Cardiac fibroblast (primary cell): ENCODE measurements around the gene PAK5.

Experiments
- DNase-seq, 2 donors: peaks; one replicate each; pipeline versions ENCODE4 v3.0.0 to v3.0.0-alpha.2; 2010; ENCODE audit warnings: low read depth in 2 of 2
- H3K4me3 ChIP-seq, 2 donors: replicated peaks in 1 of 2; 1 replicate in 1 of 2; 2 replicates in 1 of 2; pipeline ENCODE4 v1.5.1; 2011; ENCODE audit warnings: low read depth in 2 of 2, low read length in 2 of 2, mild to moderate bottlenecking in 2 of 2, moderate library complexity in 1 of 2
- TF ChIP-seq, protein P1 (sequence below): IDR thresholded peaks from one replicate; pipeline ENCODE4 v1.5.1; 2011; ENCODE audit warnings: low read depth, mild to moderate bottlenecking, low read length, inconsistent platforms

The PAK5 gene

GRCh38 chr20:9566977-9567376, 271.9 kb downstream of the PAK5 start:
- H3K4me3 ChIP-seq = no peak overlapping the region
- TF ChIP-seq, protein P1, sequence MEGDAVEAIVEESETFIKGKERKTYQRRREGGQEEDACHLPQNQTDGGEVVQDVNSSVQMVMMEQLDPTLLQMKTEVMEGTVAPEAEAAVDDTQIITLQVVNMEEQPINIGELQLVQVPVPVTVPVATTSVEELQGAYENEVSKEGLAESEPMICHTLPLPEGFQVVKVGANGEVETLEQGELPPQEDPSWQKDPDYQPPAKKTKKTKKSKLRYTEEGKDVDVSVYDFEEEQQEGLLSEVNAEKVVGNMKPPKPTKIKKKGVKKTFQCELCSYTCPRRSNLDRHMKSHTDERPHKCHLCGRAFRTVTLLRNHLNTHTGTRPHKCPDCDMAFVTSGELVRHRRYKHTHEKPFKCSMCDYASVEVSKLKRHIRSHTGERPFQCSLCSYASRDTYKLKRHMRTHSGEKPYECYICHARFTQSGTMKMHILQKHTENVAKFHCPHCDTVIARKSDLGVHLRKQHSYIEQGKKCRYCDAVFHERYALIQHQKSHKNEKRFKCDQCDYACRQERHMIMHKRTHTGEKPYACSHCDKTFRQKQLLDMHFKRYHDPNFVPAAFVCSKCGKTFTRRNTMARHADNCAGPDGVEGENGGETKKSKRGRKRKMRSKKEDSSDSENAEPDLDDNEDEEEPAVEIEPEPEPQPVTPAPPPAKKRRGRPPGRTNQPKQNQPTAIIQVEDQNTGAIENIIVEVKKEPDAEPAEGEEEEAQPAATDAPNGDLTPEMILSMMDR = no peak
- no peak for DNase-seq

DNA sequence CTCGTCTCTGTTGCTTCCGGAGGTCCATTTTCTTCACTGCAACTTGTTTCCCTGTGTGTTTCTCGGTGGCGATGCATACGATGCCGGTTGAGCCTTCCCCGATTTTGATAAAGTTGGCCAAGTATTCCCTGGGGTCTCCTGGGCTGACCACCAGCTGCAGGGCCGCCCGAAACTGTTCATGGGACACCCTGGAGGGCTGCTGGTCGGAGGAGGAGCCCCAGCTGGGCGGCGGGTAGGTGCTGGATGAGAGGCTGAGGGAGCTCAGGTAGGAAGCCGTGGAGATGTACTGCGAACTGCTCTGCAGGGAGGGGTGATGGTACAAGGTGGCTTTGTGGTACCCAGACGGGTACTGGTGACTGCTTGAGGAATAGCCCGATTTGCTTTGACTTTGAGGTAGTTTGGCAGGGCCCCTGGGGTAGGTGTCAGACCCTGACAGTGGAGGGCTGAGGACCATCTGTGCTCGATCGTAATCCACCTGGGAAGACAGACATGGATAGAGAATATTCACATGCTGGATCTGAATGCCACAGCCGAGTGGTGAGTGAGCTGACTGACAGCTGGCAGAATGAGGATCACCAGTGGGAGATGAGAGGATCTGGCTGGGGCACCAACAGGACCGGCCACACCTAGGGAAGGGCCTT, 272.8 kb downstream of the PAK5 start:
- TF ChIP-seq, protein P1 = no peak
- no peak overlapping the region for H3K4me3 ChIP-seq
- DNase-seq = no peak

DNA sequence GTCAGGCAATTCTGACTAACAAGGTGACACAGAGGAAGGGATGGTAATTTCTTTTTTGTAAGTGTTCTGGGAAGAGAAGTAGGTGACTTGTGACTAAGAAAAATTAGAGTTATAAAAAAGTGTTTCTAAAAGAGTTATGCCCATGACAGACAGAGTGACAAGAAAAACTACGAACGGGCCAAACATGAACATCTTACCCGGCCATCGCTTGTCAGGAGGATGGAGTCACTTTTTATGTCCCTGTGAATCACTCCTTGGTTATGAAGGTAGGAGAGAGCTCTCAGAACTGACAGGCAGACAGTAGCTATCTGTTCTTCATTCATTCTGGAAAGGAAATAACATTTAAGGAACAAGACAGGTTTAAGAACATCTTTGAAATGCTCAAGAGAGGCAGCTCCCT, 281.5 kb downstream of the PAK5 start:
- no peak for DNase-seq
- TF ChIP-seq, protein P1 = no peak
- H3K4me3 ChIP-seq = no peak overlapping the region

DNA sequence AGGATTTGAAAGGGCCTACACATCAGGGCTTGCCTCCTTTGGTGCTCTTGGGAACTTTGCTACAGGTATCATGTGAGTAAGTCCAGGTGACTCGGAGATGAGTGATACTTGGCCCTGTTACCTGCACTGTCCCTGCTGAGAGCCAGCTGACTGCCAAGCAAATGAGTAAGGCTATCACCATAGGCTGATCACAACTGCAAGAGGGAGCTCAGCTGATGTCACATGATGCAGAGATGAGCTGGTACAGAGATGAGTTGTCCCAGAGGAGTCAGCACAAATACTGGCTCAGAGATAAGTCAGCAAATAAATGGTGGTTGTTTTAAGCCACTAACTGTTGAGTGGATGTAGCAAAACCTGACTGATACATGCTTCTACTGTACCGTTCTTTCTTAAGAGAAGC, 283.1 kb downstream of the PAK5 start:
- TF ChIP-seq, protein P1 = no peak
- peak in 1 of 2 donors; percentile 17 for DNase-seq
- no peak overlapping the region for H3K4me3 ChIP-seq

DNA sequence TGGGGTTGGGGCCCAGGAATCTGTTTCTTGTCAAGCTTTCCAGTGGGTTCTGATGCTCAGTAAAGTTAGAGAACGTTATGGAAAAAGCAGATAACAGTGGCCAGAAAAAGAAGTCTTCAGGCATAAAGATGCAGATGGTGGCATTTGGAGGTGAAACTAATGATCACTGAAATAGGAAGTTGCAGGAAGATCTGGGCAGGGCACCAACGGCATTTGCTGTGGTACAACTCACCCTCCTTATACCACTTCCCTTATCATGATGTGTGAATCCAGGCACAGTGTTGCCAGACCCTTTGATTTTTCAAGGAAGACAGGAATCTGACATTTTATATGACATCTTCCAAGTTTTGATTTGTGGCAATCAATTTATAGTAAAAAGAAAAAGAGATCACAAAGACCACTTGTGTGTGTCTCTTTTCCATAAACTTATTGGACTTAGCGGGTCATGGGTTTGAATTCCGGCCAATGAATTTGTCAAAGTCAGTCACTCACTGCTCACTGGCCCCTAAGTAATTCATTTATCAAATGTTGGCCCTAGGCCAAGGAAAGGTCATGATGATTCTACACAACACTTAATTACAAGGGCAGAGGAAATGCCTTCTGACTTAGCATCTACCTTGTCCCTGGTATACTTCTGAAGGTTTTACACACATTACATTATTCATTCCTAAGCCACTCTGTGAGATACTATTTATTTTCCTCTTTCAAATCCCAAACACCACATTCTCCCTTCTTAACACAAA, 286.9 kb downstream of the PAK5 start:
- H3K4me3 ChIP-seq = no peak overlapping the region
- TF ChIP-seq, protein P1 = no peak
- no peak for DNase-seq

GRCh38 chr20:9550871-9551270, 288.0 kb downstream of the PAK5 start:
- TF ChIP-seq, protein P1 = no peak
- no peak overlapping the region for H3K4me3 ChIP-seq
- DNase-seq = no peak
